ENCODE data around the gene ENDOV. TPM values are rescaled to one million over a fixed set of nuclear protein-coding genes. Genes with fewer than 3 reads are reported as not detected.

The ENDOV gene
- total RNA-seq, 1 donor from 2014 or later, result 20.6 TPM

DNA sequence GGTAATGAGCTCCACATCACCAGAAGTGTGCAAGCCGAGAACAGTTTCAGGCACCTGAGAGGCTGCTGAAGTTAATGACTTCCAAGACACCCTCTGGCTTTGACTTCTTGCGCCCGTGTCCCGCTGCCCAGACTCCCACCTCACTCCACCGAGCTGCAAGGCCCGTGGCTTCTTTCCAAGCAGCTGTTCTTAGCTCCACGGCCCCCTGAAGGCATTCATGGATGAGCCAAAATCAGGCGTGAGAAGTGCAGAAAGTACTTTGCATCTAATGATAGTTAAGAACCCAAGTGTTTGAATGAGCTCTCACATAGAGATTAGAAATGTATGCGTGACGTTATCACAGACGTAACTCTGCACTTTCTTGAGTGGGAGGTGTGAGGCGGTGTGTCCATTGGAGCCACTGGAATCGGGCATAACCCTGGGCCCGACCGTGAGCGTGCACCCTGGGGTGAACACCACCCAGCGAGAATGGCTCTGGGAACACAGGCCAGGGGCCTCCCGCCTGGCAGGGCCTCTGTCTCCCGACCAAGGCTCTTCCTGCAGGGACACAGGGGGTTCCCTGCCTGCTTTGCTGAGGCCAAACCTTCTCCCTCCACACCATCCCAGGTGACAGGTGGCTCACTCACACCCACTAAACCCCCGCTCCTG, 50.5 kb downstream of the ENDOV start:
- no peak for DNase-seq (ENCODE audit: low read depth, low spot score)

DNA sequence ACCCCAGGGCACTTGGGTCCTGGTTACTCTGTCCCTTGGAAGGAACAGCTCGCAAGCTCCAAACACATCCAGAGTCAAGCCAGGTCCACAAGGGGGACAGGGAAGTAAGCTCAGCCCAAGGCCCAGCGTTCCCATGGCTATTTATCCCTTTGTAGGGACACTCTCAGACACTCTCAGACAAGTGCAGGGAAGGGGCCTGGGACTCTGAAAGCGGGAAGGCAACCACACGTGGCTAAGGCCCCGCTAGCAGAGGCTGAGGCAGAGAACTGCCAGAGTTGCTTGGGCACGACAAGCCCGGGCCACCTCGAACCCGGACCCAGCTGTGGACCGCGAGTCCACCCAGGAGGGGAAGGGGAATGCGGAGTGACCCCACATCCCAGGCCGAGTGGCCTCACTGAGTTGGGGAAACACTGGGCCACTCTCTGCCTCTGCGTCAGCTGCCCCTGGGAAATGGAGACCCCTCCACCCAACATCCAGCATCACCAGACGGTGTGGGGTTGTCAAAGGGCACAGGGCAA, 51.3 kb downstream of the ENDOV start:
- no peak for DNase-seq (ENCODE audit: low read depth, low spot score)

GRCh38 chr17:80468242-80468641, 53.3 kb downstream of the ENDOV start:
- DNase-seq (ENCODE audit: low read depth, low spot score), result no peak

GRCh38 chr17:80468781-80469493, 54.0 kb downstream of the ENDOV start:
- DNase-seq (ENCODE audit: low read depth, low spot score), result no peak

- no peak for DNase-seq (ENCODE audit: low read depth, low spot score)
These were observed 54.7 kb downstream of the ENDOV start for GRCh38 chr17:80469667-80470066.

GRCh38 chr17:80470603-80471002, 55.6 kb downstream of the ENDOV start:
- DNase-seq (ENCODE audit: low read depth, low spot score), result no peak

GRCh38 chr17:80471922-80472321, 57.0 kb downstream of the ENDOV start:
- no peak for DNase-seq (ENCODE audit: low read depth, low spot score)

GRCh38 chr17:80472996-80473395, 58.0 kb downstream of the ENDOV start:
- no peak for DNase-seq (ENCODE audit: low read depth, low spot score)

- DNase-seq (ENCODE audit: low read depth, low spot score), result no peak
These were observed 58.7 kb downstream of the ENDOV start for GRCh38 chr17:80473701-80474100.

DNA sequence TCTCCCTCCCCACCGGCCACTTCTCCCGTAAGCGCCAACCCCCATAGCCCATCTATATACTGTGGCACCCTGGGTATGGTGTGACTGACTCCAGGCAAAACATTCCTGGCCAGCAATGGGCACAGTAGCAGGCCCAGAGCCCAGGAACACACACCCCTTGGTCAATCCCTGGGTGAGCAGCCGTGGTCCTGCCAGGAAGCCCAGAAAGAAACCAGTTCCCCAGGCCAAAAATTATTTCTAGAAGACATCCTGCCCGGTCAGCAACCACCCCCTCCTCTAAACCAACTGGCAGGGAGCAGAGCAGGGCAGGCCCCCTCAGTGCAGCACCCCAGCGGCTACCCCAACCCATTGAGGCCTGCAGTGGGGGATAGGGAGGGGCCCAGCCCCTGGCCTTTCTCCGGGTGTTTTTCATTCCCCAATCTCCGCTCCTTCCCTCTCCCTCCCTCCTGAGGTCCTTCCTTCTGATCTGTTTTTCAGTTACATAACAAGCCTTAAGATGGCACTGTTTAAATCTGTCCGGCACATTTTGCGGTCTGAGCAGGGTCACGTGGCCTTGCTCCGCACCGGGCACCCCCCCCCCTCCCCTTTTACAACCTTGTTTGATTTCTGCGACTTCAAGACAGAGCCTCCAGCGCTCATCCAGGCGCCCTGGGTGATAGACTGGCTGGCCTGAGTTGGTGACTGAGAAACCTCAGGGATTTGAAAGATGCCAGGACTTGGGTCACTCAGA, 59.4 kb downstream of the ENDOV start:
- no peak for DNase-seq (ENCODE audit: low read depth, low spot score)

DNA sequence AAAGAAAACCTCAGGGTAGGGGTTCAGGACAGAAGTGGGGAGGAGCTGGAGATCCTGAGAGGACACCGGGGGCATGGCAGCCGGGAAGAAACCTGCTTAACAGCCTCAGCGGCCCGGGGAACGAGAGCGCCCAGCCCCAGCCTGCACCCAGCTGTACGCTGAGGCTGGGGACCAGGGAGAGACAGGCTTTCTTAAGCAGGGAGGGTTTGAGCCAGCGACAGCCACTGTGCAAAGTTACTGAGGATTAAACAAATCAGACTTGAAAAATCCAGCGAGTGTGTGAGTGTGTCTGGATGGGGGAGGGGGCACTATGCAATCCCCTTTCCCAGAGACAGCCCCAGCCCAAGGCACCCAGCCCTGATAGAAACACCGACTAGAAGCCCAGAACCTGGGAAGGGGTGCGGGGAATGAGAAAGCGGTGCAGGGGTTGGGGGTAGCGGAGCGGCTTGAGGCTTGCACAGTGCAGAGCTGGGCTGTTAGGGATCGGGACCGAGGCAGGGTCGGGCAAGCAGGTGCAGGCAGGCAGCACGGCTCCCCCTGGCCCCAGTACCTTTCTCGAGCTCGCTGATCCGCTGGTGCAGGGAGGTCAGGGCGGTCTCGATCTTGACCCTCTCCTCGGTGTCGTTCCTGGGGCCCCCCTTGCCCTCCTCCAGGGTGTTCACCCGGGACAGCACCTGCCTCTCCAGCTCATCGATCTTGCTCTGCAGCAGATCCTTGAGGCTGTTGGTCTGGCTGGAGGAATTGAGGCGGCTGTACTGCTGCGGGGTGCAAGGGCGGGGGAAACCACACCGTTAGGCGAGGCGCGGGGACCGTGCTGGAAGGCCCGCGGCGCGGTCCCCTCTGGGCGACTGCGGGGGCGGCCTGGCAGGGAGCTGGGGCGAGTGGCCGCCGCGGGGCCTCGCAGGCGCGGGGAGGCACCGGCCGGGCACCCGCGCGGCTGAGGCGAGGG, 60.3 kb downstream of the ENDOV start:
- DNase-seq (ENCODE audit: low read depth, low spot score), result no peak

DNA sequence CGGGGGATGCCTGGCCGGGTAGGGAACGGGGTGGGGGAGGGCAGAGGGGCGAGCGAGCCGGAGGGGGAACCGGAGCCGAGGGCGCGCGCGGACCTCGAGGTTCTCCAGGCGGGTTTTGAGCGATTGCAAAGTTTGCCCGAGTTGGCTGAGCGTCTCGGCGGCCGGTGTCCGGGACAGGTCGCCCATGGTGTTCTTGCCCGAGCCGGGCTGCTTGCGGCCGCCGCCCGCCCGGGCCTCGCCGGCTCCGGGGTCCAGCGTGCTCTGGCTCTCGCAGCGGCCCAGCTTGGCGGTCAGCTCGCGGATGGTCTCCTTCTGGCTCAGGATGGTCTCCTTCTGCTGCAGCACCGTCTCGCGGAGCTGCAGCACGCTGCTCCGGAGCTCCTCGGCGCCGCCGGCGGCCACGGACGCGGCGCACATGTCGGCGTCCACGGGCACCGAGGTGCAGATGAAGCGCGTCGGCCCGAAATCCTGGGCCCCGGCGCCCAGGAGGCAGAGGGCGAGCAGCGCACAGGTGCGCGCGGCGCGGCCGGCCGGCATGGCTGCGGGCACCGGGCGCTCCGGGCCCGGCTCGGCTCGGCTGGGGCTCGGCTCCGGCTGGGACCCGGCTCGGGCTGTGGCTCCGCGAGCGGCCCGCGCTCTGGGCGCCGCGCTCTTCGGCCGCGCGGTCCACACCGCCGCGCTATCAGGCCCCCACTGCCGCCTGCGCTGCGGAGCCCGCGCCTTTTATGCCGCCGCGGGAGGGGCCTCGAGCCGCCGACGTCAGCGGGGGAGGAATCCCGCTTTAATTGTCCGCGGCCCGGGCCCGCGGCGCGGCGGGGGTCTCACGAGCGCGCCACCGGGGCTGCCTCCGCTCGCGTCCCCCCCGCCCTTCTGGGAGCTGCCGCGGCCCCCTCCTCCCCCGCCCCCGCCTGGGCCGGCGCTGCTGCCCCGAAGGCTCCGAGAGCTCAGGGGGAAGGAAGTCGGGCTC, 61.2 kb downstream of the ENDOV start, which contains the start of gene NPTX1:
Gene NPTX1, minus strand, starts transcription at position 698 of the 967 bp plus-strand sequence. Its CDS starts 161 bp downstream, at position 537.
- DNase-seq (ENCODE audit: low read depth, low spot score), result no peak

DNA sequence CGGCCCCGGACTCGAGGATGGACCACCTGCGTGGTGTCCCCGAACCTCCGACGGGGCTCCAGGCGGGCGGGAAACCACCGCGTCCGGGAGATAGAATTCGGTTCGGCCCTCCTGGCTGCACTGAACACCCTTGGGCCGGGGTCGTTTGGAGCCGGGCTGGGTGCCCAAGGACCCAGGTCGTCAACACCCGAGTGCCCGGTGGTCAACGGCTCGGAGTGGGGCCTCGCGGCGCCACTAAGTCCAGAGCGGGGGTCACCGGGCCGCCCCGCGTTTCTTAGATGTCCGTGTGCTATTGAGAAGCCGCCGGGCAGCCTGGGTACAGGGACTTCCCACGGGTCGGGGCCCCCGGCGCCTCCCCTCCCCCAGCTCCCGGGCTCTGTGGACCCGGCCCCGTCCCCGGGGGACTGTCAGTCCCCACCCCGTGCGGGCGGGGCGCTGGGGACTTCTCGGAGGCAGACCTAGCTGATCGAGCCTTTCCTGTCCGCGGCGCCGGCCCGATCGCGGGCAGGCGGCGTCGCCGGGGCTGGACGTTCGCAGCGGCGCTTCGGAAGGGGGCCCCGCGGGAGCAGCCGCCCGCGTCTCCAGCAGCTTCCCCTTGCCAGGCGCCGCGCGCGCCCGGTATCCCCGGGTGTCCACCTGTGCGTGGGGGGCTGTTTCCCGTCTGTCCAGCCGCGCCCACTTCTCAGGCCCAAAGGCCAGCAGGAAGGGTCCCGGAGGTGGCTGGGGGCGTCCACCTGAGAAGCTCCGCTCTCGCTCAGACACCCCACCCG, 62.1 kb downstream of the ENDOV start:
- DNase-seq (ENCODE audit: low read depth, low spot score), result no peak

DNA sequence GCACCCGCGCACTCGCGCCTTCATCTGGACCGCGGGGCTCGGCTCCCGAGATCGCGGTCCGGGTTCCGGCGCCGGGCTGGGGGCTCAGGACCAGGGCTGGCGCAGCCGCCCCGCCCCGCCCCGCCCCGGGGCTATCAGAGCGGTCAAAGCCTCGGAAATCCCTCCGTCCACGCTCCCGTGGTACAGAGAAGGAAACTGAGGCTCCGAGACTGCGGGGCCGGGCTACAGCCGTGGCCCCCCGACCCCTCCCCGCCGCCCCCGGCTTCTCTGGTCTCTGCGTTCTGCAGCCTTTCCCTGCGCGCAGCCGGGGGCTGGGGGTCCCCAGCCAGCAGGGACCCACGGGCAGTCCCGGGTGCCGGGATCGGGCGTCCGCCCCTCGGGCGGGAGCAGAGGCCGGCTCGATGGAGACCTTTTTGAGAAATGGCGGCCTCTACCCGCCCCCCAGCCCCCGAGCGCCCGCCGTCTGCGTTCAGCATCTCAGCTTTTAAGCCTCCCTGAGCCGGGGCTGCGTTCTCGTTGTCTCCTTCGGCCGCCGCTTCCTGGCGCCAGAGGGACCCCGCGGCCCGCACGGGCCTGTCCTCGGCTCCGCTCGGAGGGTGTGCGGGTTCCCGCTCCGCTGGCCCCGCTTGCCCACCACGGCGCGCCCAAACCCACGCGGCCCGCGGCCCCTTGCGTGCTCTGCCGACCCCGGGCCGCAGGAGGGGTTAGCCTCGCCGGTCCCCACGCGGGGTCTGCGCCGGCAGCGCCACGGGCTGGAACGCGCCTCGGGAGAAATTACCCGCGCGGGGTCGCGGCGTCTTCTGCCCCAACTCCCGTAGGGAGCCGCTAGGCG, 62.9 kb downstream of the ENDOV start:
- DNase-seq (ENCODE audit: low read depth, low spot score), result no peak

DNA sequence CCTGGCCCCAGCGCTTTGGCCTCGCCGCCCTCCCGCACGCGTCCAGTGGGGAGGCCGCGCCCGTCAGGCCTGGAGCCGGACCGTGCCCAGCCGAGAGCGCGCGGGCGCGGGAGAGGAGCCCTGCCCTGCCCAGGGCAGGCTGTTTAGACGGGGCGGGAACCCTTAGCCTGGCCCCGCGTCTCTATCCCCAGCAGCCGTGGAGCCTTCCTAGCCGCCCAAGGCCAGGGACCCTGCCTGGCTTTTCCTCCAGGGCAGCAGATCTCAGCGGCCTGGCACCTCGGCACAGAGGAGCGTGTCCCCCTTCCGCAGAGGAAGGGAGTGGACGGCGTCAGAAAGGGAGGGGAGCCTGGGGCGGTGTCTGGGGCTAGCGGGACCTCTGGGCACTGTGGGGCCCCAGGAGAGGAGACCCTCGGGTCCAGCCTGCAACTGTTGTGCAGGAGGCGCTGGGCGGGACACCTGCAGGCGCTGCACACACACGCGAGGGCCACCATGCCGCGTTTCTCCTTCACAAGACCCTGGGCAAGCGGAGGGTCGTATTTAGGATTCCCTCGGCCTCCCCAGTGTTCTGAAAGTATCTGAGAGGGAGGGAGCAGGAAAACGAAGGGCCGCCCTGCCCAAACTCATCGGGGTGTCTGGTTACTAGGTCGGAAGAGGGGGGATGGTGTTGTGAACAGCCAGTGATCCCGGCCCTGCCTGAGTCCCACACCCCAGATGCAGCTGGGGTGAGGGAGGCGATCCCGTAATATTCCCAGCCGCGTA, 63.7 kb downstream of the ENDOV start:
- DNase-seq (ENCODE audit: low read depth, low spot score), result no peak

- DNase-seq (ENCODE audit: low read depth, low spot score), result no peak
These were observed 64.2 kb downstream of the ENDOV start for GRCh38 chr17:80479246-80479566.

DNA sequence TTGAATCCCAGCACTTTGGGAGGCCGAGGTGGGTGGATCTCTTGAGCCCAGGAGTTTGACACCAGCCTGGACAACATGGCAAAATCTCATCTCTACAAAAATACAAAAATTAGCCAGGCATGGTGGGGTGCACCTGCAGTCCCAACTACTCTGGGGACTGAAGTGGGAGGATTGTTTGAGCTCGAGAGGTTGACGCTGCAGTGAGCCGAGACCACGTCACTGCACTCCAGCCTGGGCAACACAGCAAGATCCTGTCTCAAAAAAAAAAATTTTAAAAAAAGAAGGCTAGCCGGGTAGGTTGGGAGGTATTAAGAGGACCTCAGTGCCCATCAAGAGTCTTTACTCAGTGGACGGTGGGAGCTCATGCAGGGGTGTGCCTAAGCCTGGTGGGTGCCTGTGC, 65.3 kb downstream of the ENDOV start:
- no peak for DNase-seq (ENCODE audit: low read depth, low spot score)

All from pulmonary artery endothelial cell (primary cell).